Measurements from ENCODE around the gene PLCH2.

Gene PLCH2

GRCh38 chr1:2479186-2479585 is 3.1 kb downstream of the PLCH2 start:
- DNase-seq, result no peak

- no peak for DNase-seq
These were observed 3.5 kb downstream of the PLCH2 start for GRCh38 chr1:2479618-2480017.

- DNase-seq, result no peak
These were observed 4.3 kb downstream of the PLCH2 start for GRCh38 chr1:2480236-2480985.

- DNase-seq, result peak; percentile 34
These were observed 4.9 kb downstream of the PLCH2 start for GRCh38 chr1:2480986-2481364.

- no peak for DNase-seq
These were observed 5.8 kb downstream of the PLCH2 start for GRCh38 chr1:2481885-2482284.

GRCh38 chr1:2482588-2482987 is 6.5 kb downstream of the PLCH2 start:
- DNase-seq, result no peak

- DNase-seq, result no peak
These were observed 6.9 kb downstream of the PLCH2 start for GRCh38 chr1:2483026-2483425.

GRCh38 chr1:2483970-2484369 is 7.9 kb downstream of the PLCH2 start:
- no peak for DNase-seq

- DNase-seq, result no peak
These were observed 10.0 kb downstream of the PLCH2 start for GRCh38 chr1:2486041-2486440.

- no peak for DNase-seq
These were observed 10.5 kb downstream of the PLCH2 start for GRCh38 chr1:2486558-2486957.

- no peak for DNase-seq
These were observed 12.6 kb downstream of the PLCH2 start for GRCh38 chr1:2488688-2489087.

GRCh38 chr1:2489615-2490014 is 13.5 kb downstream of the PLCH2 start:
- DNase-seq, result no peak

GRCh38 chr1:2492091-2492490 is 16.0 kb downstream of the PLCH2 start:
- DNase-seq, result no peak

GRCh38 chr1:2493218-2493617 is 17.1 kb downstream of the PLCH2 start:
- no peak for DNase-seq

GRCh38 chr1:2493691-2494322 is 17.7 kb downstream of the PLCH2 start:
- DNase-seq, result no peak

- DNase-seq, result no peak
These were observed 18.2 kb downstream of the PLCH2 start for GRCh38 chr1:2494323-2494693.

GRCh38 chr1:2495026-2495425 is 18.9 kb downstream of the PLCH2 start:
- no peak for DNase-seq

GRCh38 chr1:2495546-2495945 is 19.5 kb downstream of the PLCH2 start:
- DNase-seq, result no peak

GRCh38 chr1:2496087-2496622 is 20.1 kb downstream of the PLCH2 start:
- DNase-seq, result no peak

GRCh38 chr1:2496746-2497145 is 20.7 kb downstream of the PLCH2 start:
- no peak for DNase-seq

GRCh38 chr1:2497891-2498290 is 21.8 kb downstream of the PLCH2 start:
- DNase-seq, result no peak

- DNase-seq, result no peak
These were observed 22.6 kb downstream of the PLCH2 start for GRCh38 chr1:2498648-2499047.

- no peak for DNase-seq
These were observed 23.2 kb downstream of the PLCH2 start for GRCh38 chr1:2499260-2499659.

- no peak for DNase-seq
These were observed 24.0 kb downstream of the PLCH2 start for GRCh38 chr1:2499986-2500596.
